Endothelial cell of umbilical vein (primary cell): ENCODE data around the gene GHRH. TPM values are rescaled to one million over a fixed set of nuclear protein-coding genes. Genes with fewer than 3 reads are reported as not detected.

Source experiments
- BruUV-seq: library from RNA; stranded (reverse); fragments of 400-500 nt; replicated peaks from 2 replicates; lab custom pipeline; 2021; lab: Mats Ljungman, UMichigan
- CTCF ChIA-PET: fragments of 300-600, 350-600 bp; sonication (Branson Sonifier 250); formaldehyde crosslinking; loops from one replicate; lab custom pipeline; 2021; ENCODE audit warnings: antibody characterized with exemption, inconsistent platforms; lab: Charles Lee
- POLR2A ChIA-PET: fragments of 300-600, 350-600 bp; sonication (Branson Sonifier 250); formaldehyde crosslinking; loops from one replicate; lab custom pipeline; 2021; ENCODE audit warnings: antibody characterized with exemption, inconsistent platforms; lab: Charles Lee
- DNase-seq: peaks from one replicate; pipeline ENCODE4 v3.0.0-alpha.2; 2011; ENCODE audit warnings: low read depth, low spot score
- FAIRE-seq: peaks from 2 replicates; lab custom pipeline; 2011; peaks lifted over from hg19 to GRCh38; lab: Jason Lieb, UNC
- H2AFZ ChIP-seq: 2 replicates; pipeline ENCODE4 v1.6.0; 2012; ENCODE audit warnings: low read depth, low read length, control low read depth, inconsistent platforms
- H3K27ac ChIP-seq: 2 replicates; pipeline ENCODE4 v1.5.1; 2011; ENCODE audit warnings: low read depth, mild to moderate bottlenecking, control low read depth, low read length, moderate library complexity; ENCODE audit not compliant: insufficient read depth
- H3K27me3 ChIP-seq, 2 experiments: 2 replicates each; pipeline versions ENCODE4 v1.6.0 to v1.6.1; 2011; ENCODE audit warnings: low read length in 2 of 2, mixed read lengths in 1 of 2; ENCODE audit not compliant: control insufficient read depth in 2 of 2, insufficient read depth in 2 of 2
- H3K36me3 ChIP-seq, 2 experiments: 2 replicates in 1 of 2; 3 replicates in 1 of 2; pipeline ENCODE4 v1.5.1; 2011; ENCODE audit warnings: low read length in 2 of 2, mild to moderate bottlenecking in 1 of 2, moderate library complexity in 1 of 2; ENCODE audit not compliant: control insufficient read depth in 2 of 2, insufficient read depth in 2 of 2; ENCODE audit errors: extremely low read depth in 1 of 2
- H3K4me1 ChIP-seq: 3 replicates; pipeline ENCODE4 v1.5.1; 2011; ENCODE audit warnings: mild to moderate bottlenecking, low read length; ENCODE audit not compliant: control insufficient read depth, insufficient read depth; ENCODE audit errors: extremely low read depth
- H3K4me2 ChIP-seq: 2 replicates; pipeline ENCODE4 v1.6.1; 2011; ENCODE audit warnings: low read length, control low read depth, mixed read lengths; ENCODE audit not compliant: insufficient read depth
- H3K4me3 ChIP-seq, 3 experiments: fragments of 200-600 bp in 1 of 3; sonication (generic), shearing (Covaris generic) in 1 of 3; replicated peaks in 1 of 3; 2 replicates each; pipeline ENCODE4 v1.5.1; 2011 to 2016; ENCODE audit warnings: control low read depth in 3 of 3, low read length in 3 of 3, mild to moderate bottlenecking in 2 of 3, inconsistent platforms in 1 of 3, low read depth in 1 of 3, moderate library complexity in 1 of 3; ENCODE audit not compliant: insufficient read depth in 1 of 3
- H3K79me2 ChIP-seq: 2 replicates; pipeline ENCODE4 v1.6.0; 2012; ENCODE audit warnings: low read length, inconsistent platforms; ENCODE audit not compliant: control insufficient read depth, insufficient read depth
- H3K9ac ChIP-seq: replicated peaks from 2 replicates; pipeline ENCODE3; 2011; ENCODE audit warnings: low read length, control low read depth; ENCODE audit not compliant: insufficient read depth; ENCODE audit errors: extremely low read depth
- H3K9me1 ChIP-seq: replicated peaks from 3 replicates; pipeline ENCODE4 v1.6.0; 2011; ENCODE audit warnings: mild to moderate bottlenecking, low read length; ENCODE audit not compliant: control insufficient read depth, insufficient read depth; ENCODE audit errors: extremely low read depth
- H3K9me3 ChIP-seq: replicated peaks from 2 replicates; pipeline ENCODE4 v1.5.1; 2012; ENCODE audit warnings: low read length, inconsistent platforms; ENCODE audit not compliant: control insufficient read depth, insufficient read depth
- H4K20me1 ChIP-seq: replicated peaks from 2 replicates; pipeline ENCODE3; 2011; ENCODE audit warnings: mild to moderate bottlenecking, low read length; ENCODE audit not compliant: control insufficient read depth, insufficient read depth; ENCODE audit errors: extremely low read depth
- CTCF ChIP-seq, 2 donors: IDR thresholded peaks; 1 replicate in 1 of 2; 2 replicates in 1 of 2; pipeline ENCODE4 v1.5.1; 2011; ENCODE audit warnings: low read length in 2 of 2, mild to moderate bottlenecking in 2 of 2, moderate library complexity in 2 of 2, control low read depth in 1 of 2, inconsistent platforms in 1 of 2, low read depth in 1 of 2; ENCODE audit not compliant: insufficient read depth in 1 of 2; ENCODE audit errors: extremely low read depth in 1 of 2
- EZH2 ChIP-seq: IDR thresholded peaks from 2 replicates; pipeline ENCODE4 v1.6.1; 2012; ENCODE audit warnings: borderline replicate concordance, low read depth, mild to moderate bottlenecking, moderate library complexity, low read length, inconsistent platforms; ENCODE audit not compliant: severe bottlenecking
- FOS ChIP-seq: IDR thresholded peaks from 2 replicates; pipeline ENCODE4 v1.6.1; 2011; ENCODE audit warnings: mild to moderate bottlenecking, low read length, moderate library complexity, borderline replicate concordance; ENCODE audit not compliant: insufficient read depth
- GATA2 ChIP-seq: IDR thresholded peaks from 2 replicates; pipeline ENCODE4 v1.7.0; 2011; ENCODE audit warnings: low read depth, mild to moderate bottlenecking, moderate library complexity, mixed read lengths, low read length; ENCODE audit not compliant: insufficient read length, insufficient read depth
- JUN ChIP-seq: IDR thresholded peaks from 2 replicates; pipeline ENCODE4 v1.6.1; 2011; ENCODE audit warnings: borderline replicate concordance, low read depth; ENCODE audit not compliant: insufficient read length, insufficient read depth
- MAX ChIP-seq: IDR thresholded peaks from 2 replicates; pipeline ENCODE4 v1.6.1; 2011; ENCODE audit not compliant: insufficient read depth, insufficient read length
- MYC ChIP-seq: IDR thresholded peaks from one replicate; pipeline ENCODE4 v1.6.1; 2011; ENCODE audit warnings: mild to moderate bottlenecking, low read depth, low read length
- POLR2A ChIP-seq: IDR thresholded peaks from 2 replicates; pipeline ENCODE4 v1.6.1; 2012; ENCODE audit warnings: low read depth, mild to moderate bottlenecking, control low read depth, low read length
- POLR2AphosphoS5 ChIP-seq: IDR thresholded peaks from 2 replicates; pipeline ENCODE4 v1.6.1; 2012; ENCODE audit warnings: low read depth, mild to moderate bottlenecking, control low read depth, low read length, moderate library complexity; ENCODE audit not compliant: insufficient read depth
- dilution Hi-C: fragments of 300-500 bp; cut with MboI; formaldehyde crosslinking; loops from one replicate; pipeline ENCODE4 v1.15.0; 2019; ENCODE audit warnings: low sequenced_read_pairs; ENCODE audit not compliant: extremely low pct_ligation_motif_present
- intact Hi-C: fragments of 100-400 bp; cut with micrococcal nuclease; formaldehyde crosslinking; loops from one replicate; pipeline ENCODE4 v1.10.0; 2022
- polyA plus RNA-seq, 4 experiments: library from polyadenylated mRNA; depleted of rRNA in 3 of 4; stranded (reverse) in 3 of 4; unstranded in 1 of 4; fragments of >200 nt; gene quantifications; 2 replicates each; pipeline versions ENCODE4 v1.2.1 to v1.2.3, GENCODE V29; 2011 to 2012; ENCODE audit warnings: missing spikeins in 1 of 4
- total RNA-seq: library from RNA; stranded (reverse); gene quantifications from 2 replicates; pipeline ENCODE4 v1.2.3, GENCODE V29; 2021

Gene GHRH
- total and polyA plus RNA-seq, 2 donors (not counting 3 experiments of a cell fraction or from before 2014, with no cell fraction given) = not detected

- Histone ChIP-seq H3K79me2 (peaks cover 2% of the 10 kb centered on the region), H3K4me1 (no peaks in the 10 kb centered on the region), H3K36me3 (peaks cover 4 to 9% of the 10 kb centered on the region in 2 experiments), H3K9me1 (no peaks in the 10 kb centered on the region), H3K27ac (no peak overlapping the region), H3K27me3 (no peaks in the 10 kb centered on the region), H3K4me2 (no peak overlapping the region), H4K20me1 (no peaks in the 10 kb centered on the region), H3K4me3 (no peak overlapping the region), H3K9ac (no peak overlapping the region), H2AFZ (no peak overlapping the region), H3K9me3 (no peaks in the 10 kb centered on the region)
- DNase-seq = no peak
- BruUV-seq = no TSS peak
- POLR2A ChIA-PET = no interaction called here
- dilution Hi-C loops (no loop called here), intact Hi-C loops (no loop called here)
- no peak for FAIRE-seq
- no peak for TF ChIP-seq JUN
- no peak for TF ChIP-seq POLR2AphosphoS5
- TF ChIP-seq MAX = no peak
- TF ChIP-seq MYC = no peak
- TF ChIP-seq EZH2 = no peak
- TF ChIP-seq CTCF (IDR thresholded peaks at IDR 0.05; ENCODE audit: extremely low read depth in 1 of 2, insufficient read depth in 1 of 2, low read depth in 1 of 2, low read length in 2 of 2) = no peak
- TF ChIP-seq POLR2A = no peak
- no peak for TF ChIP-seq GATA2
- TF ChIP-seq FOS = no peak
- CTCF ChIA-PET = no interaction called here
These were observed 46.8 kb upstream of the GHRH start for GRCh38 chr20:37308086-37309050.
